ENCODE measurements around the gene GLIS1.

DNA sequence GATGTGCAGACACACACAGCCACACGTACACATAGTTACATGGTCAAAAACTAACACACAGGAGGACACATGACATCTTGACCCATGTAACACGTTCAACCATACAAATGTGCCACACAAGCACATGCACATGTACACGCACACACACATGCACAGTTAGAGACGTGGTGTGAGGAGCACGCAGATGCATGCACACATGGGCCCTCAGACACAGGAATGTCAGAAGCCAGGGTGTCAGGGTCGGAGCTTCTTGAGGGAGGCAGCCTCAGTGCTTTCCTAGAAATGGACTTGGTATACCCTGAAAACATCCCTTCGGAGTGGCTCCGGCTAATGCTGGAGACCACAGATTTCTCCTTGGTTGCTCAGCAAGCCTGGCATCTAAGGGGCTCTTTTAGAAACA, 165.4 kb downstream of the GLIS1 start:
- TF ChIP-seq, protein P1, sequence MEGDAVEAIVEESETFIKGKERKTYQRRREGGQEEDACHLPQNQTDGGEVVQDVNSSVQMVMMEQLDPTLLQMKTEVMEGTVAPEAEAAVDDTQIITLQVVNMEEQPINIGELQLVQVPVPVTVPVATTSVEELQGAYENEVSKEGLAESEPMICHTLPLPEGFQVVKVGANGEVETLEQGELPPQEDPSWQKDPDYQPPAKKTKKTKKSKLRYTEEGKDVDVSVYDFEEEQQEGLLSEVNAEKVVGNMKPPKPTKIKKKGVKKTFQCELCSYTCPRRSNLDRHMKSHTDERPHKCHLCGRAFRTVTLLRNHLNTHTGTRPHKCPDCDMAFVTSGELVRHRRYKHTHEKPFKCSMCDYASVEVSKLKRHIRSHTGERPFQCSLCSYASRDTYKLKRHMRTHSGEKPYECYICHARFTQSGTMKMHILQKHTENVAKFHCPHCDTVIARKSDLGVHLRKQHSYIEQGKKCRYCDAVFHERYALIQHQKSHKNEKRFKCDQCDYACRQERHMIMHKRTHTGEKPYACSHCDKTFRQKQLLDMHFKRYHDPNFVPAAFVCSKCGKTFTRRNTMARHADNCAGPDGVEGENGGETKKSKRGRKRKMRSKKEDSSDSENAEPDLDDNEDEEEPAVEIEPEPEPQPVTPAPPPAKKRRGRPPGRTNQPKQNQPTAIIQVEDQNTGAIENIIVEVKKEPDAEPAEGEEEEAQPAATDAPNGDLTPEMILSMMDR (IDR thresholded peaks at IDR 0.05; ENCODE audit: low read length), result no peak
- TF ChIP-seq EZH2phosphoT487 (IDR thresholded peaks at IDR 0.05; ENCODE audit: low read length) (no peak), EZH2 (optimal IDR thresholded peaks at IDR 0.05; ENCODE audit: low read depth, low read length) (no peak)
